ENCODE results near the gene CAMK2N2. TPM values are rescaled to one million over a fixed set of nuclear protein-coding genes. Genes with fewer than 3 reads are reported as not detected.

Gene CAMK2N2
- polyA plus RNA-seq, 1 donor (not counting 4 experiments of a cell fraction or from before 2014, with no cell fraction given), result 0.18 TPM

DNA sequence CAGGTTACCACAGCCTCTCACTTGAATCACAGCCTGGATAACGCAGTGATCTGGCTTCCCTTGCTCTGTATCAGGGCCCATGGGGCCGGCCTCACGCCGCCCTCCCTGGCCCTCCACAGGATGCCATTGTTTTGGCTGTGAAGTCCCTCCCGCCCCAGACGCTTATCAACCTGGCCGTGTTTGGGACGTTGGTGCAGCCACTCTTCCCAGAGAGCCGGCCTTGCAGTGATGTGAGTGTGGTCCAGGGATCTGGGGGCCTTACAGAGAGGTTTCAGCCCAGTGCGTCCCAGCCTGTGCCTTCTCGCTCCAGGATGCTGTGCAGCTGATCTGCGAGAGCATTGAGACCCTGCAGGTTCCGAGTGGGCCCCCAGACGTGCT is 25.3 kb downstream of the CAMK2N2 start:
- Histone ChIP-seq H3K27me3 (ENCODE audit: control insufficient read depth, extremely low read depth, insufficient read depth, low read length) (peaks cover 22% of the 10 kb centered on the region), H2AFZ (ENCODE audit: control insufficient read depth, low read length) (no peak overlapping the region), H3K36me3 (ENCODE audit: control insufficient read depth in 2 of 2, extremely low read depth in 1 of 2, insufficient read depth in 2 of 2, low read length in 2 of 2) (no peaks in the 10 kb centered on the region), H3K4me3 (ENCODE audit: control insufficient read depth in 2 of 3, extremely low read depth in 1 of 3, insufficient read depth in 2 of 3, low read depth in 1 of 3, low read length in 3 of 3) (no peak overlapping the region), H4K20me1 (ENCODE audit: control insufficient read depth, extremely low read depth, insufficient read depth, low read length) (no peaks in the 10 kb centered on the region), H3K4me1 (ENCODE audit: control insufficient read depth, extremely low read depth, insufficient read depth, low read length) (peaks cover 7% of the 10 kb centered on the region), H3K9me3 (ENCODE audit: control insufficient read depth, low read depth, low read length) (no peaks in the 10 kb centered on the region), H3K4me2 (ENCODE audit: control insufficient read depth, extremely low read depth, insufficient read depth, low read depth, low read length) (no peak overlapping the region), H3K9ac (ENCODE audit: control insufficient read depth, extremely low read depth, insufficient read depth, low read length) (no peak overlapping the region), H3K79me2 (ENCODE audit: control insufficient read depth, insufficient read depth, low read length) (no peaks in the 10 kb centered on the region), H3K27ac (ENCODE audit: control insufficient read depth, insufficient read depth, low read length) (no peak overlapping the region), H3K9me1 (ENCODE audit: control insufficient read depth, extremely low read depth, insufficient read depth, low read length) (no peaks in the 10 kb centered on the region)
- DNase-seq (ENCODE audit: low read depth, low spot score) (no peak), FAIRE-seq (no peak)
- dilution Hi-C loops (cut with MboI; ENCODE audit: extremely low pct_ligation_motif_present, low sequenced_read_pairs), result no loop called here
- TF ChIP-seq, protein P1, sequence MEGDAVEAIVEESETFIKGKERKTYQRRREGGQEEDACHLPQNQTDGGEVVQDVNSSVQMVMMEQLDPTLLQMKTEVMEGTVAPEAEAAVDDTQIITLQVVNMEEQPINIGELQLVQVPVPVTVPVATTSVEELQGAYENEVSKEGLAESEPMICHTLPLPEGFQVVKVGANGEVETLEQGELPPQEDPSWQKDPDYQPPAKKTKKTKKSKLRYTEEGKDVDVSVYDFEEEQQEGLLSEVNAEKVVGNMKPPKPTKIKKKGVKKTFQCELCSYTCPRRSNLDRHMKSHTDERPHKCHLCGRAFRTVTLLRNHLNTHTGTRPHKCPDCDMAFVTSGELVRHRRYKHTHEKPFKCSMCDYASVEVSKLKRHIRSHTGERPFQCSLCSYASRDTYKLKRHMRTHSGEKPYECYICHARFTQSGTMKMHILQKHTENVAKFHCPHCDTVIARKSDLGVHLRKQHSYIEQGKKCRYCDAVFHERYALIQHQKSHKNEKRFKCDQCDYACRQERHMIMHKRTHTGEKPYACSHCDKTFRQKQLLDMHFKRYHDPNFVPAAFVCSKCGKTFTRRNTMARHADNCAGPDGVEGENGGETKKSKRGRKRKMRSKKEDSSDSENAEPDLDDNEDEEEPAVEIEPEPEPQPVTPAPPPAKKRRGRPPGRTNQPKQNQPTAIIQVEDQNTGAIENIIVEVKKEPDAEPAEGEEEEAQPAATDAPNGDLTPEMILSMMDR (optimal IDR thresholded peaks at IDR 0.05 in 1 of 3, IDR thresholded peaks at IDR 0.05 in 1 of 3, conservative IDR thresholded peaks at IDR 0.05 in 1 of 3; ENCODE audit: extremely low read depth in 1 of 3, insufficient read depth in 2 of 3, low read length in 3 of 3), result no peak
- TF ChIP-seq EZH2 (IDR thresholded peaks at IDR 0.05; ENCODE audit: low read length), result no peak

DNA sequence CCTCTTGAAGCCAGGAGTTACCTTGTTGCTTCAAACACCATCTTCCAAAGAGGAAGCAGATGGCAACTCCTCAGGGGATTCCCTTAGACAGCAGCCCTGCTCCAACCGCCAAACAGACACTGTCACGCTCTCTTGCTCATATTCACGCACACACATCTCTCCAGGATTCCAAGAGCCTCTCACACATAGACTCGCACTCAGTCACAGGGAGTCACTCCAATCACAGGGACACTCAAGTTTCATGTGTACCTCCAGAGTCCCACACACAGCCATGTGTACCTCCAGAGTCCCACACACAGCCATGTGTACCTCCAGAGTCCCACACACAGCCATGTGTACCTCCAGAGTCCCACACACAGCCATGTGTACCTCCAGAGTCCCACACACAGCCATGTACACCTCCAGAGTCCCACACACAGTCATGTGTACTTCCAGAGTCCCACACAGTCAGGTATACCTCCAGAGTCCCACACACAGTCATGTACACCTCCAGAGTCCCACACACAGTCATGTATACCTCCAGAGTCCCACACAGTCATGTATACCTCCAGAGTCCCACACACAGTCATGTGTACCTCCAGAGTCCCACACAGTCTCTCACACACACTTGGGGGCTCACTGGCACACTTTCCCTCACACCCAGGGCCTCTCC is 25.8 kb downstream of the CAMK2N2 start:
- Histone ChIP-seq H3K9ac (ENCODE audit: control insufficient read depth, extremely low read depth, insufficient read depth, low read length) (no peak overlapping the region), H3K79me2 (ENCODE audit: control insufficient read depth, insufficient read depth, low read length) (no peaks in the 10 kb centered on the region), H3K4me2 (ENCODE audit: control insufficient read depth, extremely low read depth, insufficient read depth, low read depth, low read length) (no peak overlapping the region), H3K36me3 (ENCODE audit: control insufficient read depth in 2 of 2, extremely low read depth in 1 of 2, insufficient read depth in 2 of 2, low read length in 2 of 2) (no peaks in the 10 kb centered on the region), H3K9me1 (ENCODE audit: control insufficient read depth, extremely low read depth, insufficient read depth, low read length) (no peaks in the 10 kb centered on the region), H2AFZ (ENCODE audit: control insufficient read depth, low read length) (no peak overlapping the region), H3K27me3 (ENCODE audit: control insufficient read depth, extremely low read depth, insufficient read depth, low read length) (peaks cover 27% of the 10 kb centered on the region), H3K4me1 (ENCODE audit: control insufficient read depth, extremely low read depth, insufficient read depth, low read length) (peaks cover 7% of the 10 kb centered on the region), H3K4me3 (ENCODE audit: control insufficient read depth in 2 of 3, extremely low read depth in 1 of 3, insufficient read depth in 2 of 3, low read depth in 1 of 3, low read length in 3 of 3) (no peak overlapping the region), H3K27ac (ENCODE audit: control insufficient read depth, insufficient read depth, low read length) (no peak overlapping the region), H3K9me3 (ENCODE audit: control insufficient read depth, low read depth, low read length) (no peaks in the 10 kb centered on the region), H4K20me1 (ENCODE audit: control insufficient read depth, extremely low read depth, insufficient read depth, low read length) (no peaks in the 10 kb centered on the region)
- TF ChIP-seq, protein P1 (optimal IDR thresholded peaks at IDR 0.05 in 1 of 3, IDR thresholded peaks at IDR 0.05 in 1 of 3, conservative IDR thresholded peaks at IDR 0.05 in 1 of 3; ENCODE audit: extremely low read depth in 1 of 3, insufficient read depth in 2 of 3, low read length in 3 of 3), result no peak
- TF ChIP-seq EZH2 (IDR thresholded peaks at IDR 0.05; ENCODE audit: low read length), result no peak
- no peak for FAIRE-seq
- no peak for DNase-seq (ENCODE audit: low read depth, low spot score)
- dilution Hi-C loops (cut with MboI; ENCODE audit: extremely low pct_ligation_motif_present, low sequenced_read_pairs), result no loop called here

Measured in keratinocyte (primary cell).